Measurements from ENCODE around the gene XXYLT1.

XXYLT1 gene

DNA sequence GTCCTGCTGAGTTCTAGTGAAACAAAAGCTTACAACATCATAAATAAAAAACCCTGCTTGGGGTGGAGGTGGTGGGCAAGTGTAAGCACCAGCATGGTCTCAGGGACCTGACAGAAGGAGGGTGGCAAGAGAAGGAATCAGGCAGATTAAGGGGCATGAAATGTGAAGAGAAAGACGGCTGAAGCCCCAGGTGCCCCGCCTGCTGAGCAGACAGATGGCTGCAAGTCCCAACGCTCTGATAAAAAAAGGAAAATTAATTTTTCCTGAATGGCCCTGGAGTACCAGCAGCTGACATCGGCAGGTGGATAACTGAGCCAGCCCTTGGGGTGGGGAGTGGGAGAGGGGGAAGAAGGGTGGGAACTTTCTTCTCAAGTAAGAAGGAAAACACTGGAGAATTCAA, 137.9 kb downstream of the XXYLT1 start:
- no peak for DNase-seq

GRCh38 chr3:195131176-195131575, 139.8 kb downstream of the XXYLT1 start:
- DNase-seq = no peak

- DNase-seq = no peak
Observed at GRCh38 chr3:195129644-195130492, 141.1 kb downstream of the XXYLT1 start.

GRCh38 chr3:195129072-195129643, 141.8 kb downstream of the XXYLT1 start:
- DNase-seq = no peak

- DNase-seq = no peak
Observed at GRCh38 chr3:195128255-195129071, 142.5 kb downstream of the XXYLT1 start.

DNA sequence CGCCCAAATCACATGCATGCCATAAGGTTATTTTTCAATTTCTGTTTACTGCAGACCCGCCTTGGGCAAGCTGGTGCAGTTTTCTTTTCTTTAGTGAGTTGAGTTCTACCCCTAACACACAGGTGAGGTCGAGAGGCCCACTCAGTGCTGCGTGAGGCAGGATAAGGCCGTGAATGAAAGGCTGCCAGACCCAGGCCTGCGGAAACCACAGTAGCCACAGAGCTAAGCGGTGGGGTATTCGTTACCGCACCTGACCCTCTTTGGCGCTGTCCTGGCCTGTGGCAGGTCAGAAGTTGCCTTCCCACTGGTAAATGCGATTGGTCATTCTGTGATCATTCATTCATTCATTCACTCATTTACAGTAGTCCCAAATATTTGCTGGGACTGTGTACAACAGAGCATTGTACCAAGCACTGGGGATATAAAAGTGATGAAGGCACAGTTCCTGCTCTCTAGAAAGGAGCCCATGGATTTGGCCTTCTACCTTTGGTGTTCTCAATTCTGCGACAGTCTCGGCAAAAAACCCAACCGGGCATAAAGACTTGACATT, 144.8 kb downstream of the XXYLT1 start:
- no peak for DNase-seq

DNA sequence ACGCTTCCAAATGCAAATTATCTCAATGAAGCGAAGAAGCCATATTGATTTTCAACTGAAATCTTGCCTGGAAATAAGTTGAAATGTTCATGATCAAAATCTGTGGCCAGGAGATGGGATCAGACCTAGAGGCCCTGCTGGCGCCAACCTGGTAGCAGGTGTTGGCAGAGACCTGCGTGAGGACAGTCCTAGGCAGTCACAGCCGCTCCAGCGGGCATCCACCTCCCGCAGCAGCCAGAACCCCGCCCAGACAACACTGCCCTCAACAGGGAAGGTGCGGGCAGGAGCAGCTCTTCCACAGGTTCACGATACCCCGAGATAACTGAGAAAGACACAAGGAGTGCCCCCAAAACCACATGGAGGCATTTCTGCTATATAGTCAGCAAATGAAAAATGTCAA, 145.3 kb downstream of the XXYLT1 start:
- DNase-seq = no peak

GRCh38 chr3:195124378-195124992, 146.5 kb downstream of the XXYLT1 start:
- DNase-seq = no peak

- no peak for DNase-seq
Observed at GRCh38 chr3:195123281-195123691, 147.7 kb downstream of the XXYLT1 start.

DNA sequence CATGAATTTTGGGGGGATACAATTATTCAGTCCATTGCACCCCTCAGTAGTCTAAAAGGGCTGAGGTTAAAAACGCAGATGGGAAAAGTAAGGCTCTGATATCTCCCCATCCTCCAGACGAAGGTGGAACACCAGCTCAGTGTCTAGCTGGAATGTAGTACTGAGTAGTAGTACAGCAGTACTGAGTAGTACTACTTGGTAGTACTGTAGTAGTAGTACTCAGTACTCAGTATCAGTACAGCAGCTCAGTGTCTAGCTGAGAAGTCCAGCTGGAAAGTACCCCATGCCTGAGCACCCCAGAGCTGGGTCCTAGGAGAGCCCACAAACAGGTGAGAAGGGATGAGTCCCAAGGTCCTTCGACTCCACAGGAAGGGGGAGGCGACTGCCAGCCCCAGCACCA, 148.7 kb downstream of the XXYLT1 start:
- no peak for DNase-seq

GRCh38 chr3:195120267-195120601, 150.7 kb downstream of the XXYLT1 start:
- DNase-seq = no peak

- peak in 1 of 51 donors; percentile 9 for DNase-seq
Observed at GRCh38 chr3:195119461-195120266, 151.3 kb downstream of the XXYLT1 start.

DNA sequence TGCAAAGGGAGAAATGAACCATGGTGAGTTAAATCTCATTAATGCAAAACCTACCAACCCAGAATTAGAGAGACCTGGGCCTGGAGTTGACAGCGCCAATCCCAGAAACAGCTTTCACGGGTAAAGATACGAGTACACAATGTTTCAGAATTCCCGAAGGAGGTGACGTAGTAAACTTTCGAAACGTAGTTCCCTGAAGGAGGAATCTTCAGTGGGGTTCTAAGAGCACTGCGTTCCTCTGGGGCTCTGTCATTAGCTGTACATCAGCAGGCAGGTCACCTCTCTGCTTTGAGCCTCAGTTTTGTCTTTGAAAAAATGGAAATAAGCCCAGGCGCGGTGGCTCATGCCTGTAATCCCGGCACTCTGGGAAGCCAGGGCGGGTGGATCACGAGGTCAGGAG, 152.3 kb downstream of the XXYLT1 start:
- DNase-seq = no peak

DNA sequence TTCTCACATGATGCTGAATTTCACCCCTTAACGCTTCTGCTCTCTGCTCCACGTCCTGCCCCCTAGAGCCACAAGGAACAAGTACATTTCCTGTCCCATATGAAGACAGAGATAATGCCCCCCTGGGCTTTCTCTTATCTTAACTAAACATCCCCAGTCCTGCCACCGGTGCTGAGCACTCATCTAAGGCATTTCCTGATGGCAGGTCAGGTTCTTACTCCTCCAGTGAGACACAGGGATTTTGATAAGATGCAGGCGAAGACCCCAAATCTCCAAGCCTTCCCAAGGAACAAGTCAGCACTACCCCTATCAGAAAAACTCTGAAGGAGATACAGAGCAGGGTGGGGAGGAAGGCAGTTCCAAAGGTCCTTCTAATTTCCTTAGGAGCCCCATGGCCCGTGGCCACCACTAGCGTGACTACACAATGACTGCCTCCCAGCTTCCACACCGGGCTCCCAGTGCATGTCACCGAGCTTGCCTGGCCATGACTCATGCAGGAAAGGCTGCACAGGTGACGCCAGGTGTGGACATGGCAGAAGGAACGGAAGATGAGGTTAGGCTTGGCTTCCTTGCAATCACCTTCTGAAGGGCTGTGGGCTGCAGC, 152.9 kb downstream of the XXYLT1 start:
- no peak for DNase-seq

GRCh38 chr3:195116407-195117185, 154.4 kb downstream of the XXYLT1 start:
- DNase-seq = no peak

DNA sequence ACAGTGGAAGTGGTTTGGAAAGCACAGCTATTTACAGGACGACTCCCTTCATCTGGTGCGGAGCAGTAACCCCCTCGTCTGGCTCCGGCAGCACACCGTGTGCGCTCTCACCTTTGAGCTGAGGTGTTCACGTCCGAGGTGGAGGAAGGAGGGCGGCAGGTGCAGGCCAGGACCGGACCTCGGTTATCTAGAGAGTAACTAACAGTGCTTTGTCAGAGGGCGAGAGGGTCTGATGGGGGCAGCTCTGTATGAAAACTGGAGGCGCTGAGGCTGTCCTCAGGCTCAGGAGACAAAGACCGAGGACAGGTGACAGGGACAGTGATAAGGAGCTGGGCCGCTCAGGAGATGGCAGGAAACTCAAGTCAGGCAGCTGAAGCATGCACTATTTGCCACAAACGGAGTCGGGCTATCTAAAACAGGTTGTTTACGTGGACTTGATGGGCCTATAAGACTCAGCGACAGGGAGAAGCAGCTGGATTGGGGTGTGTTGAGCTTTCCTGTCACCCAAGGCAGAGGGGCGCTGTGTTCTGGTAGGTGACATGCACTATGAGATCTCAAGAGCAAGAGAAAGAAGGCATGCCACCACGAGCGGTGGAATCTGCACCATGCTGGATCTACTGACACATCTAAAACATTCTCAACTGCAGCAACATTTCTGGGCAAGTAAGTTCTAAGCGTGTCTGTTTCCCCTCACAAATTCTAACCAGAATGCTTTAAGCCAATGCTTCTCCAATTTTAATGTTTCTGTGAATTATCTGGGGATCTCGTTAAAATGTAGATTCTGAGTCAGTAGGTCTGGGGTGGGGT, 155.2 kb downstream of the XXYLT1 start:
- no peak for DNase-seq

- DNase-seq = no peak
Observed at GRCh38 chr3:195114786-195115599, 156.0 kb downstream of the XXYLT1 start.
